ENCODE data around the gene USP32.

GRCh38 chr17:60301649-60302048 lies 90.3 kb downstream of the USP32 start:
- TF ChIP-seq CTCF (IDR thresholded peaks at IDR 0.05; ENCODE audit: low read depth, low read length, missing input control) (no peak), GABPA (IDR thresholded peaks at IDR 0.05 in 1 of 2, conservative IDR thresholded peaks at IDR 0.05 in 1 of 2) (no peak), RXRA (IDR thresholded peaks at IDR 0.05) (no peak), RAD21 (IDR thresholded peaks at IDR 0.05) (no peak), SP1 (IDR thresholded peaks at IDR 0.05) (no peak)
